GM12873 (cell line): Measurements from ENCODE around the gene IGFL4.

ENCODE experiments used
- TF ChIP-seq, protein P1 (sequence below): IDR thresholded peaks from 2 replicates; pipeline ENCODE4 v1.5.1; 2012; ENCODE audit warnings: low read depth, mild to moderate bottlenecking, moderate library complexity, low read length, control low read depth; ENCODE audit not compliant: insufficient read depth; ENCODE audit errors: missing control alignments

IGFL4 gene

DNA sequence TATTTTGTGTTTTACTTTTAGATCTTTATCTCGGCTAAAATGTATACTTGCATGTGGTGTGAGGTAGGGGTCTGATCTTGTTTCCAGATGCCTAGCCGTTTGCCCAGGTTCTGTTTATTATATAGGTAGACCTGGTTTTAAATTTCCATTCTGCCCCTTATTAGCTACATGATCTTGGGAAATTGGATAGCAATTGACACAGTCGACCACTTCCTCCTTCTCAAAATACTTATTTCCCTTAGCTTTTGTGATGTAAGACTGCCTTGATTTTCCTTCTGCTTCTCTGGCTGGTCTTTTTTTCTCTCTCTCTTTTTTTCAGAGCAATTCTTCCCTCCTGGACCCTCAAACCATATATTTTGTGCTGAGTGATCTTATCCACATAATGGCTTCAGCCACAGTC lies 15.0 kb downstream of the IGFL4 start:
- TF ChIP-seq, protein P1, sequence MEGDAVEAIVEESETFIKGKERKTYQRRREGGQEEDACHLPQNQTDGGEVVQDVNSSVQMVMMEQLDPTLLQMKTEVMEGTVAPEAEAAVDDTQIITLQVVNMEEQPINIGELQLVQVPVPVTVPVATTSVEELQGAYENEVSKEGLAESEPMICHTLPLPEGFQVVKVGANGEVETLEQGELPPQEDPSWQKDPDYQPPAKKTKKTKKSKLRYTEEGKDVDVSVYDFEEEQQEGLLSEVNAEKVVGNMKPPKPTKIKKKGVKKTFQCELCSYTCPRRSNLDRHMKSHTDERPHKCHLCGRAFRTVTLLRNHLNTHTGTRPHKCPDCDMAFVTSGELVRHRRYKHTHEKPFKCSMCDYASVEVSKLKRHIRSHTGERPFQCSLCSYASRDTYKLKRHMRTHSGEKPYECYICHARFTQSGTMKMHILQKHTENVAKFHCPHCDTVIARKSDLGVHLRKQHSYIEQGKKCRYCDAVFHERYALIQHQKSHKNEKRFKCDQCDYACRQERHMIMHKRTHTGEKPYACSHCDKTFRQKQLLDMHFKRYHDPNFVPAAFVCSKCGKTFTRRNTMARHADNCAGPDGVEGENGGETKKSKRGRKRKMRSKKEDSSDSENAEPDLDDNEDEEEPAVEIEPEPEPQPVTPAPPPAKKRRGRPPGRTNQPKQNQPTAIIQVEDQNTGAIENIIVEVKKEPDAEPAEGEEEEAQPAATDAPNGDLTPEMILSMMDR, result no peak

DNA sequence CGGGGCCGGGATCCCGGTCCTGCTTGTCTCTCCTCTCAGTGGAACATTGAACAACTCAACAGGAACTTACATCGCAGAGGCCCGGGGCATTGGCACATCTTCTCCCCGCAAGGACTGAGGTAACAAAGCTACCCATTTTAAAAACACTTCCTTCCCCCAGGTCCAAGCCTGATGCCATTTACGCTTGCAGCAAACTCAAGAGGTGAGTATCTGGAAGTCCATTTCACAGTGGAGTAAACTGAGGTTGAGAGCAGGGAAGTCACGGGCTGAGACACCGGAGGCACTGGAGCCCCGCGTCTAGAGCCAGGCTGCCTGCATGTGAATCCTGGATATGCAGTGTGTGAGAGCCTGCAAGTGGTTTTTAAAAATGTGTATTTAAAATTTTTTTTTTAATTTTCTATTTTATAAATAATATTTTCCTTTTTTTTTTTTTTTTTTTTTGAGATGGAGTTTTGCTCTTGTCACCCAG lies 17.5 kb downstream of the IGFL4 start:
- TF ChIP-seq, protein P1, result no peak

DNA sequence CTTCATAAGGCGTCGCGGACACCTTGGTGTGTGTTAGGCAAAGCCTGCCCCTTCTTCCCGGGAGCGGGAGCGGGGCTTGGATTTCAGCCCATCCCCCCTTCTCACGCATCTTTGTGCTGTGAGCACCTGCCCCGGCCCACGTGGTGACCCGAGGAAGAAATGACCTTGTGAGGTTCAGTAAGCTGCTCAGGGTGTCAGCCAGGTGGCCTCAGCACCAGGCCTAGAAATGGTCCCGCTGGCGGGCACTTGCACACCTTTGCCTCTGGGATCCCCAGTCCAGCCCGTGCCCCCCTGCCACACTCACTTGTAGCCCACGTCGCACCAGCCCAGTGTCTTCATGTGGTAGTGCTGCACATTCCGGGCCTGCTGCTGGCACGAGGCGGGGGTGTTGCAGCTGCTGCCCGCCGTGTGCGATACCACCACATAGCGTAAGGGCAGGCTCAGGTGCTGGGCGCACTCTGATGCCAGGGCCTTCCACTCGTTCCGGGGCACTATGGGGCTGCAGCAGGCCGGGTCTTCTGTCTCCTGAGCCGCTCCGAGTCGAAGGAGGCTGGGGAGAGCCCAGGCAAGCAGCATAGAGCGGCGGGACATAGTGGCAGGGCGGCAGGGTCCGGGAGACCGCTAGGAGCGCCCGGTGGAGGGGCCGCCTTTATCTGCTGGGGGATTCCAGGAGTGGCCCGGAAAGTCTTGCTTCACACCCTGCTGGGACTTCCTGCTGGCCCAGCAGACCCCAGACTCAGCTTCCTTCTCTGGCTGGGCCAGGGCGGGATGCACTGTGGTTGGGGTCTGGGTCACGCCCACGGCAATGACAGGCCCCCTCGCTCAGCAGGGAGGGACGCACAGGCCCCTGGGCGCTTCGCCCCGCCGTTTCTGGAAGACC lies 18.1 kb downstream of the IGFL4 start, which contains the start of gene PGLYRP1:
PGLYRP1 (minus strand) TSS at position 623 of the 880 bp plus-strand sequence; CDS start at position 591, 32 bp downstream.
- TF ChIP-seq, protein P1, result no peak

DNA sequence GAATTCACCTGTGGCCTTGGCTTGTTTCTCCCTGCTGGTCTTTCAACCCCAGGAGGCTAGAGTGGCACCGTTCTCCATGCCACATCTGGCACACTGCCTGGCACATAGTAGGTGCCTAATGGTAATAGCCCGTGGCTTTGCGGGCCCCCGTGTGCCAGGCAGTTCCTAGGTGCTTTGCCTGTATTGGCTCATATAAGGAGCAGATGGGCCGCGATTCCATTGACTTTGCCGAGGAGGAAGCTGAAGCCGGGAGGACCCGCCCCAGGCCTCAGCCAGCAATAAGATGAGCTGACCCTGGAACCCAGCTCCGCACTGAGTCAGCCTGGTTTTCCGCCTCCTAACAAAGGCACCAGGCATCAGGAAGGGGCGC lies 18.8 kb downstream of the IGFL4 start:
- TF ChIP-seq, protein P1, result no peak

DNA sequence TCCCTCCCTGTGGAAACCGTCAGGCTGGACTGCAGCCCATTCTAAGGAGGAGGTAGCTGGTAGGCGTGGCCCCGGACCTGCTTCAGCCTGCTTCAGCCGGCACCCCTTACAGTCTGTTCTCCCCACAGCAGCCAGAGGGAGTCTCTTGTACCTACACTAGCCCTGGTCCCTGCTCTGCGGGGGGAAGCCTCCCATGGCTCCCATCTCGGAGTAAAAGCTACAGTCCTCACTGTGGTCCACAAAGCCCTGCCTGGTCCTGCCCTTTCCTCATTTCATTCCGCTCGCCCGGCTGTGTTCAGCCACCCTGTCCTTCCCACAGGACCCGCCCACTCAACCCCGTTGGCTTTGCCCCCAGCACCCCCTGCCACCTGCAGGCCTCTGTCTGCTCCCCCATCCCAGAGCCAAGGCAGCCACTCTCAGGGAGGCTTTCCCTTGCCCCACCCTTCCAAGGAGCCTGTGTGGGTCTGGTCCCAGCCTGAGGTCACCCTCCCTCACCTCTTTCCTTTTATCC lies 19.2 kb downstream of the IGFL4 start:
- TF ChIP-seq, protein P1, result no peak

DNA sequence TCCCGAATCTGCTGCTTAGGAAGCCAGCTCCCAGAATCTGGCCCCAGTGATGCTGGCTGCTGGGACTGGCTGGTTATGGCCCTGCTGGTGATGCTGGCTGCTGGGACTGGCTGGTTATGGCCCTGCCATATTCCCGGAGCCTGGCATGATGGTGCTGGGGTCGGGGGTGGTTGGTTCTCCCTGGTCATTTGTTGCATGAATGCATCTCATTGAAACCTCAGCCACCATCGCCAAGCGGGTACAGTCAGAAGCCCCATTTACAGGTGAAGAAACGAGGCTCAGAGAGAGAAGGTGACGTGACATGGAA lies 20.0 kb downstream of the IGFL4 start:
- TF ChIP-seq, protein P1, result no peak

DNA sequence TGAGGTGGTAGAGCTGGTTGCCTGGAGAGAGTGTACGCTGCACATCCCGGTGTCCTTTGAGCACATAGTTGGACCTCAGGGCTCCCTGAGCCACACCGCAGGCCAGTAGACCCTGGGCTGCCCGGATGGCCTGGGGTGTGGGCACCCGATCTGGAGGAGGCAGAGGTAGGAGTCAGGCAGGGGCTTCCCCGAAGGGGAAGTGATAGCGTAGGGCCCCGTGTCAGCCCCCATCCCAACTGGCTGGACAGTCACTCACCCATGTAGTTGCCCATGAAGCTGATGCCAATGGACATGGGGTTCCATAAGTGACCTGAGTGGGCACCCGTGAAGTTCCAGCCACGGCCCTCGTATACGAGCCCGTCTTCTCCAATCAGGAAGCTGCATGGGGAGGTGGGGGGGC lies 21.5 kb downstream of the IGFL4 start:
- TF ChIP-seq, protein P1, result no peak
